GM19467 (cell line): ENCODE measurements around the gene DPM3.
"Not testable (repeated sequence)": the region's sequence is repeated elsewhere in the genome, so short reads cannot be mapped to it uniquely, and the experiment has no call there.

Experiments
- ATAC-seq: cut with Tn5 transposase; IDR thresholded peaks from one replicate; pipeline ENCODE4 v1.9.1; 2021; ENCODE audit warnings: mild to moderate bottlenecking, moderate library complexity; ENCODE audit not compliant: unreplicated experiment

Gene DPM3

DNA sequence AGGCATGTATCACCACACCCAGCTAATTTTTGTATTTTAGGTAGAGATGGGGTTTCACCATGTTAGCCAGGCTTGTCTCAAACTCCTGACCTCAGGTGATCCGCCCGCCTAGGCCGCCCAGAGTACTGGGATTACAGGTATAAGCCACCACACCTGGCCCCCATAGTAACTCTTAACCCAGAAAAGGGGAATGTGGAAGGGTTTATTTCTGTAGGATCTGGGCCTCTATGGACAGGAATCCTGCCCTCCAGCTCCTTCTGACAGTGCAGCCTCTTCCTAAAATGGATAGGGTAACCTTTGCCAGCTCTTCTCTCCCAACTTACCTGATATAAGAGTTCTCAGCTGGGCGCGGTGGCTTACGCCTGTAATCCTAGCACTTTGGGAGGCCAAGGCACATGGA, 22.3 kb upstream of the DPM3 start:
- ATAC-seq = not testable (repeated sequence)

DNA sequence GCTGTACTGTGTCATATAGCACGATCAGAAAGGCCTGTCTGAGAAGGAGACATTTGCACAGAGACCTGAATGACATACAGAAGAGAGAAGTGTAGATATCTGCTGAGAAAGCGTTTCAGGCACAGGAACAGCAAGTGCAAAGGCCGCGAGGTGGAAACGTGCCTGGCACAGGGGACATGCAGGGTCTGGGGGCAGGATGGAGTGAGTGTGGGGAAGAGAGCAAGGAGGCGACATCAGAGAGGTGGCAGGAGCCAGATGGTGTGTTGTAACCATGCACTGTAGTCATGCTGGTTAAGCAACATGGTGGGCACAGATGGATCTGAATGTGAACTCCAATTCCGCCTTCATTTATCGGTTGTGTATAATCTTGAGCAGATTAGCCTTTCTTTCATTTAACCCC, 19.8 kb upstream of the DPM3 start:
- no peak for ATAC-seq

DNA sequence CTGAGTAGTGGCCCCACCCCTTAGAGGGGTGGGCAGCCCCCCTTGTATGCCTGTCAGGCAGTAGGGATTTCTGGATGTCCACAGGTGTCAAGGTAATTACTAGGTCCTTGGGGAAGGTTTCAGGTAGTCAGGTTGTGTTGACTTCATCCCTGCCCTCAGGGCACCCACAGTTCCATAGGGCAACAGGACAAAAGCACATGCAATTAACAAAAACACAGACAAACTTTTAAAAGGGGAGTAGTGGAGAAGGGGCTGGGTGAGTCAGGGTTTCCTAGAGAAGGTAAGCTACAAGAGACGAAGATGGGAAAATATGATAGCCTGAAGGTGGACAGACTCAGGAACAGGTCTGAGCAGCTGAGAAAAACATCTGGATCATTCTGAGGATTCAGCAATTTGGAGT, 18.7 kb upstream of the DPM3 start:
- ATAC-seq = no peak

DNA sequence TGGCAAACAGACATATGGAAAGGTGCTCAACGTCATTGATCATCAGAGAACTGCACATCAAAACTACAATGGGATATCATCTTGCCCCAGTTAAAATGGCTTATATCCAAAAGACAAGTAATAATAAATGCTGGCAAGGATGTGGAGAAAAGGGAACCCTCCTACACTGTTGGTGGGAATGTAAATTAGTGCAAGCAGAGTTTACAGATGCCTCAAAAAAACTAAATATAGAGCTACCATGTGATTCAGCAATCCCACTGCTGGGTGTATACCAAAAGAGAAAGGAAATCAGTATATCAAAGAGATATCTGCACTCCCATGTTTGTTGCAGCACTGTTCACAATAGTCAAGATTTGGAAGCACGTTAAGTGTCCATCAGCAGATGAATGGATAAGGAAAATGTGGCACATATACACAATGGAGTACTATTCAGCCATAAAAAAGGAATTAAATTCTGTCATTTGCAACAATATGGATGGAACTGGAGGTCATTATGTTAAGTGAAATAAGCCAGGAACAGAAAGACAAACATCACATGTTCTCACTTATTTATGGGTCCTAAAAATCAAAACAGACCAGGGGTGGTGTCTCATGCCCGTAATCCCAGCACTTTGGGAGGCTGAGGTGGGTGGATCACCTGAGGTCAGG, 15.8 kb upstream of the DPM3 start:
- ATAC-seq = not testable (repeated sequence)

DNA sequence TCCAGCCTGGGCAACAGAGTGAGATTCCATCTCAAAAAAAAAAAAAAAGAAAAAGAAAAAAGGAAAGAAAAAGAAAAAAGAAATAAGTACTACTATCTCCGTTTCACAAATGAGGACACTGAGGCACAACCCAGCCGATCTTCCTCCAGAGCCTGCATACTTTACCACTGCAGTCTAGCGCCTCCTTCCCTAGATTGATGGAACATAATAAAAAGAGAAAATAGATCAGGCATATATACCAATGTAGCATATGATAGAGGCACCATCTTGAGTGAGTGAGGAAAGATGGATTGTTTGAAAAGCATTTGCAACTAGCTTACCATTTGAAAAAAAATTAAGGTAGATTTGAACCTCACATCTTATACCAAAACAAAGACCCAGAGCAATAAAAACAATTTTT, 5.2 kb upstream of the DPM3 start:
- ATAC-seq = no peak

DNA sequence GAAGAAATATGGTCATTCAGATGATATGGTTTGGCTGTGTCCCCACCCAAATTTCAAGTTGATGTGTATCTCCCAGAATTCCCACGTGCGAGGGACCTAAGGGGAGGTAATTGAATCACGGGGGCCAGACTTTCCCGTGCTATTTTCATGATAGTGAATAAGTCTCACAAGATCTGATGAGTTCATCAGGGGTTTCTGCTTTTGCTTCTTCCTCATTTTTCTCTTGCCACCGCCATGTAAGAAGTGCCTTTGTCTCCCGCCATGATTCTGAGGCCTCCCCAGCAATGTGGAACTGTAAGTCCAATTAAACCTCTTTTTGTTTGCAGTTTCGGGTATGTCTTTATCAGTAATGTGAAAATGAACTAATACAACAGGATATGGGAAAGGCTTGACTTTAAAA, 1.4 kb upstream of the DPM3 start:
- ATAC-seq = no peak

DNA sequence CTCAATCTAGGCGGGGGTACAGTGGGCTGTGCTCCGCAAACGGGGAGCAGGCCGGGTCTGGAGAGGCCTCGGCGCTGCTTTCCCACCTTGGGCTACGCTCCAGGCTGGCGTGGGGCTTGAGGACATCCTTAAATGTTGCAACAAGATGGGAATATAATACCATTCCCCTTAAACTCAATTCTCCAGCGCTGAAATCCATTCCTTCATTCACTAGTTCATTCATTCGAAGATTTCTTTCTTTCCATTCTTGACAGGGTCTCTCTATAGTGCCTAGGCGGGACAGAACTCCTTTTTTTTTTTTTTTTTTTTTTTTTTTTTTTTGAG, 261 bp upstream of the DPM3 start:
- ATAC-seq = no peak

DNA sequence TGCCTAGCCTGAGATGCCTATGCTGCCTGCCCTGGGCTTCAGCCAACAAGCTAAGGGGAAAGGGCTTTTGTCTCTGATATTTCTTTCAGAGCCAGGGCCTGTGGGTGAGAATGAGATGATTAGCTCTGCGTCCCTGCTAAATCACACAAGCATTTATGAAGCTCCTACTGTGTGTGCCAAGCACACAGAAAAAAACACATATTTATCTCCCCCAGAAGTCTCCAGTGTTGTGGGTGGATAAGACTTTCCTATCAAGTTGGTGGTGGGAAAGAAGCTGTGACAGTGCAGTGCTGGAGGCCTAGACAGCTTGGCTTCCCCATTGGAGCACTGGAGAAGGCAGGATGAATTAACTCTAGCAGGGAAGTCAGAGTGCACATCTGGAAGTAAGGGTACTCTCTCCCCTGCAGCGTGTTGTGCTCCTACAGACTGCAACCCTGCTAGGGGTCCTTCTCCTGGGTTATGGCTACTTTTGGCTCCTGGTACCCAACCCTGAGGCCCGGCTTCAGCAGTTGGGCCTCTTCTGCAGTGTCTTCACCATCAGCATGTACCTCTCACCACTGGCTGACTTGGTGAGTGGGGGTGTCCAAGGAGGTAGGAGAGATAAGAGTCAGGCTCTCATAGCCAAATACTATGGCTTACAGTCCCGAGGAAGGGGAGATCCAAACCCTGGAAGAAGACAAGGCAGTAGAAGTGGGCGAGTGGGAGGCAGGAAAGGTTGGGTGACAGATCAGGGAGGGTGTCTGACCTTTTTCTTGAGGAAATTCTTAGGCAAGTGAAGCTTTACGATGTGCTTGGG, 3.0 kb downstream of the DPM3 start:
- ATAC-seq = no peak

DNA sequence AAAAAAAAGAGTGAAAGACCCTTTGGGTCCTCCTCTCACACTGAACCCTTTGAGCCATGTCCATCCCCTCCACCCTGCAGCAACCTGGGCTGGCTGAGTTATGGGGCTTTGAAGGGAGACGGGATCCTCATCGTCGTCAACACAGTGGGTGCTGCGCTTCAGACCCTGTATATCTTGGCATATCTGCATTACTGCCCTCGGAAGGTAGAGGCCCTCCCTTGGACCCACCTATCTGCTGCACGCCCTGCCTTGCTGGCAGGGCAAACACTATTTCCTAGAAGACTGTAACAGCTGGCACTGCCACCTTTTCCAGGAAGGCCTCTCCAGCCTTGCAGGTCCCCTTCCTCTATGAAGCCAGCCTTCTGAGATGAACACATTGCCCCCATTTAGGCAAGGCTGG, 3.6 kb downstream of the DPM3 start:
- no peak for ATAC-seq

DNA sequence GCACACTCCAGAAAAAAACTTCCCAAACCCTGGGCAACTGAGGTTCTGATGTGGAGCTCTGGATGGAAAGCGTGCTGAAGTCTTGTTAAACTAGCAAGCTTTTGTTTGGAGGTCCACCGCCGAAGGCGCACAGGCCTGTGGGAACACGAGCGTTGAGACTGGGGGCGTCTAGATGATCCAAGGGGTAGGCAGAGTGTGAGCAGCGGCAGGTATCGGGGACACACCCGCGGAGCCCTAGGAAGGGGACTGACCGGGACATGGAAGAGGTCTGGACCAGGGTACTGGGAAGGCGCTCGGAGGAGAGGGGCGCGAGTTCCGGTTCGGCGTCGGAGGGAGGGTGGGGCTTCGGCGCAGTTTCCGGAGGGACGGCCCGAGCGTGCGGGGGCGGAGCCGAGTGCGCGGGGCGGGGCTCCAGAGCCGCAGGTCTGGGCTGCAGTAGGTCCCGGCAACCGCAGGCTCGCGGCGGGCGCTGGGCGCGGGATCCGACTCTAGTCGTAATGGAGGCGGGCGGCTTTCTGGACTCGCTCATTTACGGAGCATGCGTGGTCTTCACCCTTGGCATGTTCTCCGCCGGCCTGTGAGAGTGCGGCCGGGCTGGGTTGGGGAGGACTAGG, 4.8 kb downstream of the DPM3 start, which contains the start of gene SLC50A1:
TSS of gene SLC50A1 (plus strand) at position 438 of the 614 bp plus-strand sequence. CDS start at position 498, 60 bp downstream.
- peak; percentile 83 for ATAC-seq

DNA sequence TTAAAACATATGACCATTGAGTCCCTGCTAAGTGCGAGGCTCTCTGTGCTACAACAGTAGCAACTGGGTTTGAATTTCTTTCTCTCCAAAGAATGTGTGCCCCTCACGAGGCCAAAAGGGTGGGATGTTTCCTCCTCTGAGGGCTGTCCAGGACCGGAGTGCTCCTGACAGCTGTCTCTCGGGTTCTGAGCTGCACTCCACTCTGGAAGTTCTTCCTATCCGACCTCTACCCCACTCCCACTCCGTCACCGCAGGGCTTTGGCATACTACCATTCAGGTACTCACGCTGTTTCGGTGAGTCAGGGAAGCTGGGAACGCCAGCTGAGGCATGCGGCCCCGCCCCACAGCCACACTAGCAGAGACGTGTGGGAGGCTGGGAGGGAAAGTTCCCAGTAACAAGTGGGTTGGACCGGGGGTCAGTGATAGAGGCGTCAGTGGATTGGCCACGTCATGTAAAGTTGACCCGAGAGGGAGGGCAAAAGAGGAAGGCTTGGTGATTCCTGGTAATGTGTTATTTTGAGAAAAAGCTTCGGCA, 5.4 kb downstream of the DPM3 start:
- no peak for ATAC-seq

DNA sequence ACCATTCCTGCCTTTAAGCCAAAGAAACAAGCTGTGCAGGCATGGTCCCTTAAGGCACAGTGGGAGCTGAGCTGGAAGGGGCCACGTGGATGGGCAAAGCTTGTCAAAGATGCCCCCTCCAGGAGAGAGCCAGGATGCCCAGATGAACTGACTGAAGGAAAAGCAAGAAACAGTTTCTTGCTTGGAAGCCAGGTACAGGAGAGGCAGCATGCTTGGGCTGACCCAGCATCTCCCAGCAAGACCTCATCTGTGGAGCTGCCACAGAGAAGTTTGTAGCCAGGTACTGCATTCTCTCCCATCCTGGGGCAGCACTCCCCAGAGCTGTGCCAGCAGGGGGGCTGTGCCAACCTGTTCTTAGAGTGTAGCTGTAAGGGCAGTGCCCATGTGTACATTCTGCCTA, 6.0 kb downstream of the DPM3 start:
- no peak for ATAC-seq

DNA sequence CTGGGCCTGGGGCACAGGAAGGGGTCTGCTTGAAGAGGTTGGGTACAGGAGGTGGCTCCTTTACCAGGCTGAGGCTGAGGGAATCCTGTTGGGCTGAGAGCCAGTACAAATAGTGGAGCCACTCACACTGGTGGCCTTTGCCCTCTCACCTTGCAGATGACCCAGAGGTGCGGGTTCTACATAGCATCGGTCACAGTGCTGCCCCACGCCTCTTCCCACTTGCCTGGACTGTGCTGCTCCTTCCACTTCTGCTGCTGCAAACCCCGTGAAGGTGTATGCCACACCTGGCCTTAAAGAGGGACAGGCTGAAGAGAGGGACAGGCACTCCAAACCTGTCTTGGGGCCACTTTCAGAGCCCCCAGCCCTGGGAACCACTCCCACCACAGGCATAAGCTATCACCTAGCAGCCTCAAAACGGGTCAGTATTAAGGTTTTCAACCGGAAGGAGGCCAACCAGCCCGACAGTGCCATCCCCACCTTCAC, 6.5 kb downstream of the DPM3 start:
- no peak for ATAC-seq

DNA sequence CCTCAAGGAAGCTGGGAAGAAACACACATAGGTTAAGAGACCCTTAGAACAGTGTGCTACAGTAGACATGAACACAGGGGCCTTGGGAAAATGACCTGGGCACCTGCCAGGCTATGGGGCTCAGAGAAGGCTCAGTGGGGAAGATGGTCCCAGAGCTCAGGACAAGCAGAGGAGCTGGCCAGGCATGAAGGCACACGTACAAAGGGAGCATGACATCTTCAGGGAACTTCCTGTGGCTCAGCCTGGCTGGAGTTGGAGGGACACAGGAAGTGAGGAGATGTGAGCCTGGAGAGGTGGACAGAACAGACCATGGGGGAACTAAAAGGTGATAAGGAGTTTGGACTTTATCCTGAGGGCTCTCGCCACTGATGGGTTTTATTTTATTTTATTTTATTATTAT, 8.5 kb downstream of the DPM3 start:
- no peak for ATAC-seq

DNA sequence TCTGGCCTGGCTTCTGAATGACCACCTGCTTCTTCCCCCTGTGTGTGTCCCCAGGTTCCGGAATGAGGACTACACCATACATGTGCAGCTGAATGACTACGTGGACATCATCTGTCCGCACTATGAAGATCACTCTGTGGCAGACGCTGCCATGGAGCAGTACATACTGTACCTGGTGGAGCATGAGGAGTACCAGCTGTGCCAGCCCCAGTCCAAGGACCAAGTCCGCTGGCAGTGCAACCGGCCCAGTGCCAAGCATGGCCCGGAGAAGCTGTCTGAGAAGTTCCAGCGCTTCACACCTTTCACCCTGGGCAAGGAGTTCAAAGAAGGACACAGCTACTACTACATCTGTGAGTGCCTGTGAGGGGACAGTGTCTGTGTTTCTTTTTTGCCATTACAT, 9.0 kb downstream of the DPM3 start:
- no peak for ATAC-seq

DNA sequence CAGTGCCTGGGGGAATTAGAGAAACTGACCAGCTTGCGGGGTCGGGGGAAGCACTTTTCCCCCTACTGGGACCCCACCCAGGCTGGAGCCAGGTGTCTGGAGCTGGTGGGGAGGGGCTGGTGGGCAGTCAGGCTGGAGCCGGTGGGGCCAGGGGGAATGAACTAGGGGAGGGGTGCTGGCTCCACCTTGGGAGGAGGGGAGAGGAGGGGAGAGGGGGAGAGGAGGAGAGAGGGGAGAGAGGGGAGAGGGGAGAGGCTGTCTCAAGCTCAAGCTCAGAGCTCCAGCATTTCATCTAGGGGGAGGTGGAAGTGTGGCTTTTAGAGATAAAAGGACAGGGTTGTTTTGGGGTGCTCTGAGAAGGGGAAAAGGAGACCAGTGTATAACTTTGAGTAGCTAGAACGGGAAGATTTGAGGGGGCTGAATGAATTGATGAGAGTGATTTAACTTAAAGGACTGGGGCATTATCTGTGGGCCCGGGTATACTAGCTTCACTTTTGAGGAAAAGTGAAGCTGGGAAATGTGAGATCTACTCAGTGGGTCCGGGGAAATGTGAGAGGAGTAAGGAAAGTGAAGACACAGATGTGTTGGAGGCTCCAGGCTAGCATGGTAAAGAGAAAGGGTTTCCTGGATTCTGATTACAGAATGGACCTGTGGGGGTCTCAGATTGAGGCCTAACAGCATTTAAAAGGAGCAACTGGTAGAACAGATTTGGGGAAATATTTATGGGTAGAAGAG, 9.9 kb downstream of the DPM3 start:
- ATAC-seq = no peak

DNA sequence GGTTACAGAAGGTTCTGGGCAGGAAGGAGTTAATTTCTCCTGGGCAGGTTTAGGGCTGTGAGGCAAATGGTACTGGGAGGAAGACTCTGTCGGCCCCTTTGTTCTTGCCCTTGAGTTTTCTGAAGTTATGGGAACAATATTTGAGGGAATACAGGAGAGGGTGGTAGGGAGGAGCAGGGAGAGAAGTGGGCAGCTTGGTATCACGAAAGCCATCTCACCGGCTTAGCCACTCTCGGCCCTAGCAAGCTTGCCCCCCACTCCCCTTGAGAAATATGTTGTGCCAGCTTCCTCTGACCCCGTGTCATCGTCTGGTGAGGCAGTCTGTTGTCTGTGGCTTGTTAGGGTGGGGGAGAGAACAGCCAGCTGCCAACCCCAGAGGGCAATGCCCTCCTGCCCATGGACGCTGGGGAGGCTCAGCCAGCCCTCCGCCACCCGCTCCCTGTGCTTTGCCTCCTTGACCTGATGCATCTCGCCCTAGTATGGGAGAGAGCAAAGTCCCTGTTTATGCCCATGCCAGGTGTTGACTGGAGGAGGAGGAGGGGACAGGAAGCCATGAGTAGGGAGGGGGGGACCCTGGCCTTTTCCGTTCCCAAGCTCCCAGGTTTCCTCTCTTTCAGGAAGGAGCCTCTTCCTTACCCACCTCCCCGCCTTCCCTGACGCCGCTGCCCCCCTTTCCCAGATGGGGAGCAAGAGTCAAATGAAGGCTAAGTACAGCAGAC, 11.4 kb downstream of the DPM3 start:
- no peak for ATAC-seq

DNA sequence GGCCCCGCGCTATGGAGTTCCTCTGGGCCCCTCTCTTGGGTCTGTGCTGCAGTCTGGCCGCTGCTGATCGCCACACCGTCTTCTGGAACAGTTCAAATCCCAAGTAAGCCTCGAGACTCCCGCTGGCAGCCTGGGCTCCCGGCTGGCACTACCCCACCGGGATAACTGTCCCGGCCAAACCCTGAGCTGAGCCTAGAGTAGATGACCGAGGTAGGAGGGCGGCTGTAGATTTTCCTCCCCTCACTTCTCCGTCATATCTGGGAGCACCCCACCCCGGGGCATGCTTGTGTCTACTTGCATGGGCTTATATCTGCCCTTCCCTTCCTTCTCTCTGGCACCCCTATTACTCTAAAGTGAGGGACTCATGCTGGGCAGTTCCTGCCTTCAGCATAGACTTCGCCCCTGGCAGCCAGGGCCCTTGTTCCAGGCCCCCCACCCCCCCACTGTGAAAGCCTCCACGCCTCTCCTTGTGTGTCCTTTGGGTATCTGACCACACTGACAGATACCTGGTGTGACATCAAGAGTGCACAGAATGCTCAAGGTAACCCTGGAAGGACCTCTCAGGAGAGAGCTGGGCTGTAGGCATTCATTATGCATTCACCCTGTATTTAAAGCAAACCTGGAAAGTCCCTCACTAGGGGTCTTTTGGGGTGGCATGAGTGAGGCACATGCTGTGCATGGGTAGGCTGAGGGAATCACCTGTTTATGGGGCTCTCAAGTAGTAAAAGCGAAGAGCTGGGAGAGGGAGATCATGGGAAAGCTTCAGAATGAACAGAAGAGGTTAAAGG, 12.2 kb downstream of the DPM3 start:
- no peak for ATAC-seq

DNA sequence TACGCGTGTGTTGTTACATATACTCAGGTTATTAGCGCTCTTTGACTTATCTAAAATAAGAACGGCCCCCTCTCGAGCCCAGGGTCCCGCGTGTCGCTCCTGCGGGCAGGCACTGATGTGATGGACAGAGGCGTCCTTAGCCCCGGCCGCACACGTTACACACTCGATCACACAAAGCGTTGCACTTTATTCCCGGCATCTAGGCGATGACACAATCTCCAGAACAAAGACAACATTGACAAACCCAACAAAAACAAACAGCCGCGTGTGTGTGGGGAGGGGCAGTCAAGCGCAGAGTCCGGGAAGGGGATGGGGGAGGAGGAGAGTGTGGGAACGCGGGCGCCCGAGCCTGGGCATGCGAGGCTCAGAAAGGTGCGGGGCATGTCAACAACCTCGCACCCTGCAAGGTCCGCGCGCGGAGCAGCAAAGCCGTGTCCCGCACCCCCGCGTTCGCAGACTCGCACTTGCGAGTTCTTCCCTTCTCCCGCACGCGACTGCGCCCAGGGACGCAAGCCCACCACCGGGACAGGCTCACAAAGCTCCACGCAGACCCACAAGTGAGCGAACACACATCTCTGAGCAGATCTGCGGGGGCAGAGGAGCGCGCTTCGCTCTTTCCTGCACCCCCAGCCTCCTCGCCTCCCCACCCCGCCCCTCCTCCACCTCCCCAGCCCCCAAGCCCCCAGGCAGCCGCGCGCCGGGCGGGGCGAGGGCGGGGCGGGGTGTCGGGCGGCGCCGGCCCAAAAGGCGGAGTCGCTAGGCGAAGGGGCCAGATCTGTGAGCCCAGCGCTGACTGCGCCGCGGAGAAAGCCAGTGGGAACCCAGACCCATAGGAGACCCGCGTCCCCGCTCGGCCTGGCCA, 13.0 kb downstream of the DPM3 start, which contains the start of gene EFNA1:
TSS of gene EFNA1 (plus strand) at position 772 of the 862 bp plus-strand sequence. CDS start 102 bp downstream, outside the sequence.
- ATAC-seq = no peak
